GM23248 (cell line): Measurements from ENCODE around the gene KCNQ2.

ENCODE experiments used
- EZH2 ChIP-seq: fragments of 200-600 bp; sonication (generic); IDR thresholded peaks from 2 replicates; pipeline ENCODE4 v1.6.1; 2018; ENCODE audit warnings: antibody characterized with exemption, mild to moderate bottlenecking; ENCODE audit not compliant: insufficient read depth, poor library complexity, severe bottlenecking
- EZH2phosphoT487 ChIP-seq: fragments of 200-600 bp; sonication (generic); IDR thresholded peaks from 2 replicates; pipeline ENCODE4 v1.6.1; 2018; ENCODE audit warnings: antibody characterized with exemption, moderate library complexity, mild to moderate bottlenecking, low read depth; ENCODE audit not compliant: insufficient read depth

DNA sequence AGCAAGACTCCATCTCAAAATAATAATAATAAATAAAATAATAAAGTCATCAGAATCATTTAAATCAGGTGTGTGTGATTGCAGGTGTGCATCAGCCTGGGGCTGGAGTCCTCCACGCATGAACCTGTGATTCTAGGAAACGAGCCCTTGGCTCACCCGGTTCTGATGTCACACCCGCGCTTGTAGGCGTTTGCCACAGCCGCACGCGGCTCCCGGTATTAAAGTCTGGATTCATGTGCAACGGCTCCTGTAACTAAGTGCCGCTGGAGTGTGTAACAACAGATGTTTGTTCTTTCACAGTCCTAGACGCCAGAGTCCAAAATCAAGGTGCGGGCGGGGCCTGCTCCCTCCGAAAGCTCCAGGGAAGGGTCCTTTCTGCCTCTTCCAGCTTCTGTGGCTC, 45.2 kb downstream of the KCNQ2 start:
- TF ChIP-seq EZH2 = no peak
- TF ChIP-seq EZH2phosphoT487 = no peak
